Measurements from ENCODE around the gene CCNY.

The CCNY gene

DNA sequence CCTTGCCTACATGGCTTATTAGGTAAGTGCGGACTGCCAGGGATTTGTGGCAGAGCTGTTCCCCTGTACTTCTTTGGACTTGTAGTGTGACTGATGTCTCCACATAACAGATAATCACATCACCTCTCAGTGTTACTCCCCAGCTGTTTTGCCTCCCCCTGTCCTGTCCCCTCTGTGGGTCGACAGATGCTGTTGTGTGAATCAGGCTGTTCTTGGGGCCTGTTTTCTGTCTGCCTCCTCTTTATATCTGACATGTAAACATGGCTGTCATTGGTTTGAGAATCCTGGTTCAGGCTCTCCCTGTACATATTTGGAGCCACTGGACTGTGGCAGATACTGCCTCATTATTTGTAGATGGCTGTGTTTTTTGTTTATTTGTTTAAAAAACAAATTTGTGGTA is 22.7 kb downstream of the CCNY start:
- no peak for DNase-seq

DNA sequence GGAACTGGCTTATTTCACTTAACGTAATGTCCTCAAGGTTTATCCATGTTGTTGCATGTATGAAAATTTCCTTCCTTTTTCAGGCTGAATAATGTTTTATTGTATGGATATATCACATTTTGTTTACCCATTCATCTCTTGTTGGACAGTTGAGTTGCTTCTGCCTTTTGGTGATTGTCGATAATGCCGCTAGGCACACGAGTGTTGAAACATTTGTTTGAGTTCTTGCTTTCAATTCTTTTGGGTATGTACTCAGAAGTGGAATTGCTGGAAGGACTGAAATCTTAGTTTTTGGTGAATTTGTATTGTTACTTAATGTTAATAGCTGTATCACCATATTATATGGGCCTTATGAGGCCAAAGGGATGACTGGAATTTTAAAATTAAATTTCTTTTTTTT is 23.6 kb downstream of the CCNY start:
- DNase-seq: no peak

DNA sequence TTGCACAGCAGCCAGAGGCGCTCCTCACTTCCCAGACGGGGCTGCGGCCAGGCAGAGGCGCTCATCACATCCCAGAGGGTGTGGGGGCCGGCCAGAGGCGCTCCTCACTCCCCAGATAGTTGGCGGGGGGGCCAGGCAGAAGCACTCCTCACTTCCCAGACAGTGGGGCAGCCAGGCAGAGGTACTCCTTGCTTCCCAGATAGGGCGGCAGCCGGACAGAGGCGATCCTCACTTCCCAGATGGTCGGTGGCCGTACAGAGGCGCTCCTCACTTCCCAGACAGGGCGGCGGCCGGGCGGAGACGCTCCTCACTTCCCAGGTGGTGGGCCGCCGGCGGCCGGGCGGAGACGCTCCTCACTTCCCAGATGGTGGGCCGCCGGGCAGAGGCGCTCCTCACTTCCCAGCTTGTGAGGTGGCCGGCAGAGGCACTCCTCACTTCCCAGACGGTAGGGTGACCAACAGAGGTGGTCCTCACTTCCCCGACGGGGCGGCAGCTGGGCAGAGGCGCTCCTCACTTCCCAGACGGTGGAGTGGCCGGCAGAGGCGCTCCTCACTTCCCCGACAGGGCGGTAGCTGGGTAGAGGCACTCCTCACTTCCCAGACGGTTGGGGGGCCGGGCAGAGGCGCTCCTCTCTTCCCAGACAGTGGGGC is 26.5 kb downstream of the CCNY start:
- no peak for DNase-seq

DNA sequence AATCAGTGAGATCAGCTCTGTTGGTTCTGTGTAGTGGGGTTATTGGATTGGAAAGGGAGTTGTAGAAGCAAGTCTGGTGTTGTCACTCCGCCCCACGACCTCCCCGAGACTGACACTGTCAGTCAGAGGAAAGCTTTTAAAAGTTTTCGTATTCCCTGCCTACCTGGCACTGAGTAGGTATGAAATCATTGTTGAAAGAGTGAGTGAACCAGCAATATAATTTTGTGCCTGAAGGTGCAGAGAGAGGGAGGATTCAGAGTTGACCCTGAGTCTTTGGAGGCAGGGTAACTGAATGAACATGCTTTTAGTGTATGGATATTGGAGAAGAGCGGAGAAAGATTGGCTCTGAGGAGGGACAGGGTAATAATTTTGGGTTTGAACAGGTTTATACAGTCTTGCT is 27.3 kb downstream of the CCNY start:
- no peak for DNase-seq

DNA sequence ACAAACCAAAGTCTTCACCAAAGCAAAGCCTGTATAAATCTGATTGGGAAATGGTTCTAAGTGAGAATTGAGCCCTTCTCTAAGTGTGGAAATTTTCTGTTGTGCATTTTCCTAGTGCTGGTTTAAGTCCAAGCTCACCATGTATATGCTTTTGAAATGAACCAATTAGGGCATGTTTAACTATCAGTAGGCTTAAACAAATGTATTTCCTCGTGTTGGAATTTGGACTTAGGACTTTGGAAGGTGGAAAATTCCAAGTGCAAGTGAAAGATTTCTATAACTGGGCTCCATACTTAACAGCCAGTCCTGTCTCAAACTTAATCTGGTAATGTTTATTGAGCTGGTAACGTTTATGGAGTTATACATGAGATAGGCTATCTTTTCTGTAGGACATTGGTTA is 28.5 kb downstream of the CCNY start:
- DNase-seq: no peak

DNA sequence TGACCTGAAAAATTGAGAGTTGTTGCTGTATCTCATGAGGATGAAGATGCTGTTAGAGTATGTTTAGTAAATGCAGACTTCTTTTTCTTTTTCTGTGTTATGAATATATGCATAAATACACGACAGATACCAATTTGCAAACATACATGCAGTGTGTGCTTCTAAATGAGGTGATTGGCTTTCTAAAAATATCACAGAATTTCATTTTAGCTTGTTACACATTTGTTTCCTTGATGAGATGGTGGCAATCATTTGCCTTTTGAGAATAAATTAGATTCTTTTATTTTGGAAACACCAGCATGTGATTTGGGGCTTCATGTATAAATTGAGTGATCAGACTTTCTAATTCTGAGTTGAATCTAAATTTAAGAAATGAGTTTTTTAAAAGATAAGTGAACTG is 29.7 kb downstream of the CCNY start:
- no peak for DNase-seq

DNA sequence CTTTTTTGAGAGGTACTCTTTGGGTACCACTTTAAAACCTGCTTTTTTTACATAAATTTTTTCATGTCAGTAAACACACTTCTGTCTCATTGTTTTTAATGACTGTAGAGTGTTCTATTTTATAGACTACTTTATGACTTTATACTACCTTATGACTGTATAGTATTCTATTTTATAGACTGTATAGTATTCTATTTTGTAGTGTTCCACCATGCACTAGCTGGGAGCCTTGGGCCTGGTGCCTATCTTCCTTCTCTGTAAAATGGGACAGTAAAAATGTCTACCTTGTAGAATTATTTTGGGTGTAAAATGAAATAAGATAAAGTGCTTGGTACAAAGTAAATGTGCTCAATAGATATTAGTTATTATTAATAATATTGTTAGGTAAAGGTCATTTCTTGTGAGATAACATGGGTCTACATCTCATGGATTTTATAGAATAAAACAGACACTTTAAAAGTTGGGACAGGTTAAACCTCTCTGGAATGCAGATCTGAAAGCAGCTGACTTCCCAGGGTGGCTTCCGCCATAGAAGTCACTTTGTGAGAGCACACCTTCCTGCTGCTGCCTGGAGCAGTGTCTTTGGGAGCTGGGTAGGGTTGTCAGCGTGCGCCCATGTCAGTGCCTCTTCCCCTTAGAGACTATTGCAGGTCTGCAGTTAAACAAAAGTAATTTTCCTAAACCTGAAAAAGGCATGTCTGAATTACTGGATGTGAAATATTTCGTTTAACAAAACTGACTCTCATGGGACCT is 31.0 kb downstream of the CCNY start:
- no peak for DNase-seq

DNA sequence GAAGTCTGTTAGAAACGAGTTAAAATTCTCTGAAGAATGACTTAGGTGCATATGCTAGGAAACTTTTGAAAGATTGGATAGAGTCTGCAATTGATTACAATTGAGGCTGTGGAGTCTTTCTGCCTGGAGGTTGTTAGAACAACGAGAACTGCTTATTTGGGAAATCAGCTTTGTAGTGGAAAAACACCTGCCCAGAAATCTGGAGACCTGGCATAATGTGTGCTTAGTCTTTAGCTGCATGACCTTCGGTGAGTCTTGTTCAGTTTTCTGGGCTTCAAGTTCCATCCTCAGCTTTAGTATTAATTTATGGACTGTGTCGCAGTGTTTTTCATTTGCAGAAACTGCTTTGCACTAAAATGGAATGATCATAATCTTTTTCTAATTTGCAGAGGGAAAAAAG is 31.7 kb downstream of the CCNY start:
- no peak for DNase-seq

DNA sequence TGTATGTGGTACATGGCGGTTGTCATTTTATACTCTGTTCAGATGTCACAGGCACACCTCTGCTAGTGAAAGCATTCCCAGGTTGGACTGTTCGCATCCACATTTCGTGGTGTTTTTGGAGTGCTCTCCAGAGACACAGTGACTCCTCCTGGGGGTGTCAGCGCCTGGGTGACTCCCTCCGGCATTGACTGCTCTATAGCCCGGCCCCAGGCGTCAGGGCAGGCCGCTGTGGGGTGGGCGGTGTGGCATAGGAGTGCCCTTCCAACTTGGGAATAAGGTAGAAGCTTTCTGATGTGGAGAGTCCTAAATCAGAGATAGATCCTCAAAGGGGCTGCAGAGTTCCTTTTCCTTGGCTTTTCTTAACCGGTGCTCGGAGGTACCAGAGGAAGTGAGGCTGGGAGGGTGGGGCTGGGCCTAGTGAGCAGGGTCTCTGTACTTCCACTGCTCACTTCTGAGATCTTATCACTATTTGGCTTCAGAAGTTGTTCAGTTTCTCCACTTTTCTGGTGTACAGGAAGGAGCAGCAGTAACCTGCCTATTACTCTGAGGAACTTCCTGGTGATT is 32.3 kb downstream of the CCNY start:
- DNase-seq: no peak

DNA sequence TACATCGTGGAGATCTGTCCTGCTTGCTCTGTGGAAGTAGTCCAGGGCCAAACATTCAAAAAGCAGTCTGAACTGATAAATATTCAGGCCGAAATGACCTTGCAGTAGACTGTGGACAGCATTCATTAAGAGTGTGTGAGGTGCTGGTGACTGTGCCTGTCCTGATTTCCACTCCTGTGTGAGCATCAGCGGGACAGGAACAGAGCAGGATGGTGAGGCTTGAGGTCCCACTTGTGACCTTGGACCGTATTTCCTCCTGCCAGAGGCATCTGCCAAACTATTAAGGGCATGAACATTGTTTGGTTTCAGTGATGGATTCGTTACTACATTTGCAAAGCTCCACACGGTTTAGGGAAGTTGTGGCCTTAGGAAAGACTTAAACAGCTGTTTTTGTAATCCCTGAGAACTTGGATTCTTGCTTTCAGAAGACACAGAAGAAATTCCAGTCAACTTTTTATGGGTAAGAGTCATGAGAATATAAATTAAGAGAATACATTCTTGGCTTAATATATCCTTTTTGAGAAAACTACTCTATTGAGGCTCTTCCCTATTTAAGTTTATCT is 32.8 kb downstream of the CCNY start:
- DNase-seq: peak; percentile 61 to 70

DNA sequence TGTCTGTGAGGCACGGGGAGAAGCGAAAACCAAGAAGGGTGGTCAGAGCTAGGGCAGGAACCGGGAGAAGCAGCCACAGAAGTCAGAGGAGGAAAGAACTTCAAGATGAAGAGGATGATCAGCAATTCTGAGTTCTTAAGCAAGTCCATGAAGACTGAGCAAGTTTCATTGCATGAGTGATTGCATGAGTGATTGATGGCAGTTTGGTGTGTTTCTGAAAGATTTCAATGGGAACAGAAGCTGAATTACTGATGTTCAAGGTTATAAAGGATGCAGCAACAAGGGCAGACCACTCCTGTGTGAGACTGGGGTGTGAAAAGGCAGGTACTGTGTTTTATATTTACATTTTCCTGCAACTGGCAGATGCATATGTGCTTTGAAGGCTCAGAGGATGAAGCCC is 35.4 kb downstream of the CCNY start:
- no peak for DNase-seq

DNA sequence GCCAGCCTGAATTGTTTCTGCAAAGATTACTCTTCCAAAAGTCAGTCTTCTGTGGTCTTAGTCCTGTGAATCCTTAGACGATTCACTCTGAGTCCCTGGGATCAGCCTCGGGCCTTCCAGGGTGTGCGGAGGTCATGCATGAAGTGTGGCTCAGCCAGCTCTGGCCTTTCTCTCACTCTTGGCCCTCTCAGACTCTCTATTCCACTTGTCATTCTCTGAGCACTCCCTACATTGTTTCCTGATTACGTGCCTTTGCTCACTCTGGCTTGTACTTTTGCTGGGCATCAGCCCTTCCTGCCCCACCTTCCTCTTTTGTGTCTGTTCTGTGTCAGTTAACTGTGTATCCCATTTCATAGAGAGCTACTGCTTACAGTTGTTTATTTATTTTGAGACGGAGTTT is 36.0 kb downstream of the CCNY start:
- DNase-seq: peak; percentile 33 to 38

DNA sequence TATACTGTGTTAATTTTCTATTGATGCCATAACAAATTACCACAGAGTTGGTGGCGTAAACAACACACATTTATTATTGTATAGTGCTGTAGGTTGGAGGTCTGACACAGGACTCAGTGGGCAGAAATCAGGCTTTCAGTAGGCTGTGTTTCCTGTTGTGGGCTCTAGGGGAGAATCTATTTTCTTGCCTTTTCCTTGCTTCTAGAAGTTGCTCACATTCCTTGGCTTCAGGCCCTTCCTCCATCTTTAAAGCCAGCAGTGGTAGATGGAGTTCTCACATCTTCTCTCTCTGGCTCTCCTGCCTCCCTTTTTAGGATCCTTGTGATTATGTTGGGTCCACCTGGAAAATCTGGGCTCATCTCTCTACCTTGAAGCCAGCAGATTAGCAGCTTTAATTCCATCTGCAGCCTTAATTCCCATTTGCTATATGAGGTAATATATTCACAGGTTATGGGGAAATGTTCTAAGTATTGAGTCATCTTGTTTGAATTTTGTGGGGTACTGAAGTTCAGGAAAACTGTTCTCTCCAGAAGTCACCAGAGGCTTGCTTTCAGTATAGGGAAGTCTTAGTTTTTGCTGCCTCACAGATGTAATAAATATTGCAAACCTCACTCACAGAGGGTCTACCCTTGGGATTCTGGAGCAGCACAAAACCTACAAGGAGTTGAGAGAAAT is 38.9 kb downstream of the CCNY start:
- peak in 1 of 2 donors; percentile 36 for DNase-seq

DNA sequence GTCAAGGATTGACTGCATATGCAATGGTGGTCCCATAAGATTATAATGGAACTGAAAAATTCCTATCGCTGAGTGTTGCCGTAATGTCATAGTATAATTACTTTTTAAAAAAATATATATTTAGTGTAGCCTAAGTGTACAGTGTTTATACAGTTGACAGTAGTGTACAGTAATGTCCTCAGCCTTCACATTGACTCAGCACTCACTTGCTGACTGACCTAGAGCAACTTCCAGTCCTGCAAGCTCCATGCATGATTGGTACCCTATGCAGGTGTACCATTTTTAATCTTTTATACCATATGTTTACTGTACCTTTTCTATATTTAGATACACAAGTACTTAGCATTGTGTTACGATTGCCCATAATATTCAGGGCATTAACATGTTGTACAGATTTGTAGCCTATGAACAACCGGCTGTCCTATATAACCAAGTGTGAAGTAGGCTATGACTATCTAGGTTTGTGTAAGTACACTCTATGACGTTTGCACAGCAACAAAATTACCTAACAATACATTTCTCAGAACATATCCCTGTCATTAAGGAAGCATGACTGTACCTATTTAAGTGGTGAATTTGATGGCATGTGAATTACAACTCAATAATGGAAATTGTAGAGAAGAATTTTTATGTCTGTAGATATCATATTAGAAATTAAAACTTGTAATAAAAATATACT is 40.9 kb downstream of the CCNY start:
- DNase-seq: no peak

DNA sequence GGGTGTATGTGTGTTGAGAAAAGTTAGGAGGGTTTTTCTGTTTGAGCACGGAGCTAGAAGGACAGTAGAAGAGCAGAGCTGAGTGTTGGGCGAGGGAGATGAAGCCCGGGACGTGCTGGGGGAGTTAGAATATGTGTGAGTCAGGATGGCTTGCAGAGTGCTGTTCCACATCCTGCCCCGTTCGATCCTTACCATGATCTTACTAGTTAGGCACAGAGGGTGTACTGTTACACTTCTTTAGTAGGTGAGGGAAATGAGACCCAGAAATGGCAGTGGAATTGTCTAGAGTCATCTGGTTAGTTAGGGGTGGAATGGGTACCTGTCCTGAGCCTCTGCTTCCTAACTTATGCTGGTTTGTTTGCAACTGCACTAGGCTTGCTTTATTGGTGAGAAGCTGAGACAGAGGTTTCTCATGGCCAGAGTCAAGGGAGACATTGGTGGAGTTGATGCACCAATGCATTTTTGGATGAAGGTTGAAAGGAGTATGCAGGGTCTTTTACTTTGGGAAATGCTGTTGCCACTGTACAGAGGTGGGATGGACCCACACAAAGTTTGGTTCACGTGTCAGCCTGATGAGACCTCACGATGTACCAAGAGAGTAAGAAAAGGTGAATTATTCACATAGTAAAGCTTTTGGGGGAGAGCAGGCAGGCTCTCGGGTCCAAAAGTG is 42.4 kb downstream of the CCNY start:
- no peak for DNase-seq

DNA sequence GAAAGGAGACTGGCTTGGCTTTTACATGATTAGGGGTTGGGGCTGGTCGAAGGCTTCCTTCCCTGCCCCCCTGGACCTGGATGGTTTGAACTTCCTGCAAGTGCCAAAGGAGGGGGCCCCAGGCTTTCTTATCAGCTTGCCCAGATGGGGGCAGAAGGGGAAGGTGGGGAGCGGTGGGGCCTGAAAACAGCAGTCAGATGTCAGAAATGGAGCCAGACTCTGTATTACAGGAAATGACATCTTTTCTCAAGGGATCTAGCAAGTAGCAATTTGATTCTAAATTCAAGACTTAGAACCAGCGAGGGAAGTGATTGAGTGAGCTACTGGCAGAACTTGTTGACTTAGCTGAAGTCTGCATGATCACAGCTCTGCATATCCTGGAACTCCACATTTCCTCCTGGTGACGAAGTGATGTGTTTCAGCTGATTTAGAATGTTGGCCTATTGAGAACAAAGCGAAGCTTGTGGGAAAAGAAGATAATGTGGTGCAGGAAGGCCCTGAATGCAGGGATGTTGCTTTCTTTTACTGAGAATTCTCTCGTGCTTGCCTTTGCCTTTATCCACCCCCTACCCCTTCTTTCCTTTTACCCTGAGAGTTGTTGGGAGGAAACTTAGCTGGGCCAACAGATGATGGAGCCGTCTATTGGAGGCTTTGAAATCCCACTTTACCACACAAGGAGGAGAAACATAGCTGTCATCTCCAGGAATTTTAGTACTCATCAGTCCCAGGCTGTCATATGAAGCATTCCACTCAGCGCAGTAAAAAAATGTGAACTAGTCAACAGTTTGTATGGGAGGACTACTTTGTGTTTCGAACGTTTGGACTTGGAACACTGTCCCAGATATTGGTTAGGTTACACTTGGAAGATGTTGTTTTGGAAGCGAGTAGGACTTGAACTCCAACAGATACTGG is 43.2 kb downstream of the CCNY start:
- no peak for DNase-seq

DNA sequence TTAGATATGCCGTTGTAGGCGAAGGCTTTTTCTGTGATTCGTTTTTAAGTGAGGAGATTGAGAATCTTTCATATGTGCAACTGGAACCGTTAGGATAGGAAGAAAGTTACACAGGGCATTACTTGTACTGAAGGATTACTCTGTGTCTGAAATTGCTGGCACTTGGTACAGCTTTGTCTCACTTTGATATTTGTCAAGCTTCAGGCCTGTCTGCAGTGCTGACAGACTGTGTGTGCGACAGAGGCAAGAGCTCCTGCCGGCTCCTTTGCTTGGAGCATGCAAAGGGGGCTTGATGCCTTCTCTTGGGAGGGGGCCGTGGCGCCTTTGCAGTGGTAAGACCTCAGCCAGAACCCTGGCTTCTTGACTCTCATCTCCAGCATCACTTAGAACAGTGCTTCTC is 45.8 kb downstream of the CCNY start:
- no peak for DNase-seq

DNA sequence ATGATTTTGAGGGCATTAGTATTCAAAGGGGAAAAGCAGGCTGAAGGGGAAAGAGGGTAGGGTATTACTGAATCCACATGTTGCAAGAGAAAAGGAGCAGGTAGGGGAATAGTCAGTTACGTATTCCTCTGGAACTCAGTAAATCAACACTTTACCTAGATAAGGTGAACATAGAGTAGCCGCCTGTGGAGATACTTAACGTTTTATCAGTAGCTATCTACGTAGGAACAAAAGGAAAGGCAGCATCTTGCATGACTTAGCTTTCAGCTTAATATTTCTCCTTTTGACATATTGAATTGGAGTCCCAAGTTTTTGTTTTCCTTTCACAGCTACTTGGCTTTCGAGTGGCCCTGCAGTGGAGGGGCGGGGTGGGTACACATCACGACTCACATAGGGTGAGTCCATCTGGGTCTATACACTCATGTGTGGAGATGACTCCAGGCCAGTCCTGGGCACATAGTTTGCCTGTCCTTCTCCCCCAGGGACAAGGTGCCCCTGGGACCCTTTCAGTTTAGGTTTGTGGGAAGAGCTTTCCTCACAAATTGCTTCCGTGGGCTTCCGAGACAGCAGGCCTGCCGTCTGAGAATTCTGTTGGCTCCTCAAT is 48.1 kb downstream of the CCNY start:
- DNase-seq: no peak

DNA sequence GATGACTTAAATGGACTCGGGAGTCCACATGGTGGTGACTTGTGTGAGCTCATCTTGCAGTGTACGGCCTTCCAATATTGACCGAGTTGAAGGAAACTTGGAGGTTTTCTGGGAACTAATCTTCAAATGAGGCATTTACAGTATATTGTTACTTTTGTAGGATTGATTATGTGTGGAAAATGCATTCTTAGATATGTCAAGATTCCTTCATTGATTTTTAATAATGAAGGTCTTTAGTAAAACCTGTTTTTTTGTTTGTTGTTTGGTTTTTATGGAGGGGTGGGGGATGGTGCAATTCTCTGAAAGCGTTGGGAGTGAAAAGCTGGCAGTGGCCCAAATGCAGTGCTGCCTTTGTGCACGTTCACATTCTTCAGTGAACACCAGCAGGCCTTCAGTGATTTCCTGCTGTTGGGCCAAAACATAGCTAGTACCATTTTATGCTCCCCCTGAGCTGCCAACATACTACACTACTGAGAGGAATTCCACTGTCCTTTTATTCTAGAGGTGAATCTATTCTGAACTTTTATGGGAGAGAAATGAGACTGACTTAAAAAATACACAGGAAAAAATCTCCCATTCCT is 50.4 kb downstream of the CCNY start:
- no peak for DNase-seq

DNA sequence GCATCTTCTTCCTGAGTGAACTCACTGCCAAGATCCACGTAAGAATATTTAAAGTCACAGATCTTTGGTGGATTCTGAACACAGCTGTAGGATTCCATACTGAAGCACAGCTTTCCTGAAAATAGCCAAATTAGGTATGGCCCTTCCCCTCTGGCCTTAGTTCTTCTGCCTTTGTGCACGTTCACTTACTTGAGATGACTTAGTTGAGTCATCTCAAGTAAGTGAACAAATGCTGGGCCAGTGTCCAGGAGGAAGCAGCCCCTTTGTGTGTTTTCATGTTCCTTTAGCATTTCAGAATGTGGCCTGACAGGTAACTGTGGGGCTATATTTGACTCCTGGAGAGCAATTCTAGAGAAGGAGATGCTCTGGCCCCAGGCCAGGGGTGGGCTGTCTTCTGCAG is 51.5 kb downstream of the CCNY start:
- no peak for DNase-seq

DNA sequence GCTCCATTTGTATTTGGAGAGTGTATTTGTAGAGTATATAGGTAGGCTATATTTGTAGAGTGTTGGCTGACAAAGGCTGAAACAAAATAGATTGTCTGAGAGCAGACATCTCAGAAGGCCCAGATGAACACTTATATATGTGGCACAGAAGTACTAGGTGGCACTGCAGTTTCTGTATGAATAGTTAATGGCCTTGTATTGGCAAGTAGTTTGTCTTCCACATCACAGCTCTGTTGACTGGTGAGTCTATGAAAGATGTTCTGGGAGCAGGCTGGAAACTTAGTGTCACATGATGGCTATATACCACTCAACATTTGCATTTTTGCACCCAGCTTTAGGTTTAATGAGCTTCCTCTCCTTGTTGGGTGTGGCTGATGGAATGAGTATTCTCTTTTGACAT is 51.9 kb downstream of the CCNY start:
- no peak for DNase-seq
